Medulla oblongata (tissue), 1 donor: Measurements from ENCODE around the gene LGALS4.
"Not testable (repeated sequence)": the region's sequence is repeated elsewhere in the genome, so short reads cannot be mapped to it uniquely, and the experiment has no call there.

Experiments
- DNase-seq: peaks from one replicate; pipeline ENCODE4 v3.0.0-alpha.2; 2015; ENCODE audit errors: extremely low spot score

Gene LGALS4

DNA sequence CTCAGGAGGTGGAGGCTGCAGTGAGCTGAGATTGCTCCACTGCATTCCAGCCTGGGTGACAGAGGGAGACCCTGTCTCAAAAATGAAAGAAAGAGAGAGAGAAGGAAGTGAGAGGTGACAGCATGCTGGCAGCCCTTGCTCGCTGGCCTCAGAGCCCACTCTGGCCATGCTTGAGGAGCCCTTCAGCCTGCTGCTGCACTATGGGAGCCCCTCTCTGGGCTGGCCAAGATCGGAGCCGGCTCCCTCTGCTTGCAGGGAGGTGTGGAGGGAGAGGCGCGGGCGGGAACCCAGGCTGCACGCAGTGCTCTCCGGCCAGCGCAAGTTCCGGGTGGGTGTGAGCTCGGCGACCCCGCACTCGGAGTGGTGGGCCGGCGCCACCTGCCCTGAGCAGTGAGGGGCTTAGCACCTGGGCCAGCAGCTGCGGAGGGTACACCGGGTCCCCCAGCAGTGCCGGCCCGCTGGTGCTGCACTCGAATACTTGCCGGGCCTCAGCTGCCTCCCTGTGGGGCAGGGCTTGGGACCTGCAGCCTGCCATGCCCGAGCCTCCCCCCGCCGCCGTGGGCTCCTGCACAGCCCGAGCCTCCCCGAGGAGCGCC lies 8.6 kb upstream of the LGALS4 start:
- DNase-seq, result not testable (repeated sequence)

DNA sequence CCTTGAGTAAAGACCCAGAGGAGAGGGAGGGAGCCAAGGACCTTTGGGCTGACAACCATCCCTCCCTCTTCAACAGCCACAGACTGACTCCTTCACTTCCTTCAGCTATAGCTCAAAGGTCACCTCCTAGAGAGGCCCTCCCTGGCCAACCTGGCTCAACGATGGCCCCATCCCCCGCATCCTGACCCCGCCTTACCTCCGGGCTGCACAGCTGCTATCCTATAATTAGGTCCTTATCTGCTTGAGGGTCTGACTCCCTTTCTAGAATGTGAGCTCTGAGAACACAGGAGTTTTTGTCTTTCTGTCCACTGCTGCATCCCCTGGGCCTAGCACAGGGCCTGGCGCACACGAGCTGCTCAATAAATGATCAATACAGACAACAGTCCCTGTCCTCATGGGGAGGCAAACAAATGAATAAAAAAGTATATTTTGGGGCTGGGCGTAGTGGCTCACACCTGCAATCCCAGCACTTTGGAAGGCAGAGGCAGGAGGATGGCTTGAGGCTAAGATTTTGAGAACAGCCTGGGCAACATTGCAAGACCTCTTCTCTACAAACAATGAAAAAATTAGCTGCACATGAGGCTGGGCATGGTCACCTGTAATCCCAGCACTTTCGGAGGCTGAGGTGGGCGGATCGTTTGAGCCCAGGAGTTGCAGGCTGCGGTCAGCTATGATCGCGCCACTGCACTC lies 6.6 kb upstream of the LGALS4 start:
- no peak for DNase-seq

DNA sequence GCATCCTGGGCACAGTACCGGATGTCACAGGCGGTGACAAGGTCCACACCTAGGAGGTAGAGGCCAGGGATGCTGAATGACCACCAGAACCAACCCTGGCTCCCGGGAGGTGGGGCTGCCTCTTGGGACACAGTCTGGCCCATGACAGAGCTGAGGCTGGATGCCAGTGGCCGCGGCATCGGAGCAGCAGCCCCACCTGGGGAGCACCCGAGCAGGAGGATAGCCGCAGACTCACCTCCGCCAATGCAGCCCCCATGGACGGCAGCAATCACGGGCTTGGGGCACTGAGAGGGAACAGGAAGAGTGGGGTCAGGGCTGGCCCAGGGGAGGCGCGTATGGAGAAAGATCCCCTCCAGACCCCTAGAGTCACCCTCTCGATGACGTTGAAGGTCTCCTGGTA lies 4.3 kb upstream of the LGALS4 start:
- no peak for DNase-seq

DNA sequence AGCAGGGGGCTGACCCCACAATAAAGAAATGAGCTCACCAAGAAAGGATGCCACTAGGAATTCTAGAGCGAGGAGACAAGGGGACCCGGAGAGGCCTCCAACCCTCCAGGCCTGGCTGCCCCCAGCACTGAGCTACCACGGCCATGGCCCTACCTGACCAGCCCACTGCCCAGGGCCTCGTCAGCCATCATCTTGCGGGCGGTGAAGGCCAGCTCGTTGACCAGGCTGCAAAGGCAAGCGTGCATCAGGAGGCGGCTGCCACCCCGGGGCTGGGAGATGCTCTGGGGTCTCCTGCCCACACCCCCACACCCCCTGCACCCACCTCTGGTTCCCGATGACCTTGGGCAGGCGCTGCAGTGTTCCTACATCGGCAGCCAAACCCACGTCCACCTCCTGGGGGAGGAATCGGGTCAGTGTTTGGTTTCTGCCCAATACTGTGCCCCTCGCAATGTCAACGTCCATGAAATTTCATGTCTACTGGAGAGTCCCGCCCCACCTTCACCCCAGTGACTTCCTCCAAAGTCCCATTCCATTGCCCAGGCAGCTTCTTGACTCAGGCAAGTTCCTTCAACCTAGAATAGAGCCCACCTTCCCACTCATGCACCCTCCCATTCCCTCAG lies 3.5 kb upstream of the LGALS4 start:
- DNase-seq, result no peak

DNA sequence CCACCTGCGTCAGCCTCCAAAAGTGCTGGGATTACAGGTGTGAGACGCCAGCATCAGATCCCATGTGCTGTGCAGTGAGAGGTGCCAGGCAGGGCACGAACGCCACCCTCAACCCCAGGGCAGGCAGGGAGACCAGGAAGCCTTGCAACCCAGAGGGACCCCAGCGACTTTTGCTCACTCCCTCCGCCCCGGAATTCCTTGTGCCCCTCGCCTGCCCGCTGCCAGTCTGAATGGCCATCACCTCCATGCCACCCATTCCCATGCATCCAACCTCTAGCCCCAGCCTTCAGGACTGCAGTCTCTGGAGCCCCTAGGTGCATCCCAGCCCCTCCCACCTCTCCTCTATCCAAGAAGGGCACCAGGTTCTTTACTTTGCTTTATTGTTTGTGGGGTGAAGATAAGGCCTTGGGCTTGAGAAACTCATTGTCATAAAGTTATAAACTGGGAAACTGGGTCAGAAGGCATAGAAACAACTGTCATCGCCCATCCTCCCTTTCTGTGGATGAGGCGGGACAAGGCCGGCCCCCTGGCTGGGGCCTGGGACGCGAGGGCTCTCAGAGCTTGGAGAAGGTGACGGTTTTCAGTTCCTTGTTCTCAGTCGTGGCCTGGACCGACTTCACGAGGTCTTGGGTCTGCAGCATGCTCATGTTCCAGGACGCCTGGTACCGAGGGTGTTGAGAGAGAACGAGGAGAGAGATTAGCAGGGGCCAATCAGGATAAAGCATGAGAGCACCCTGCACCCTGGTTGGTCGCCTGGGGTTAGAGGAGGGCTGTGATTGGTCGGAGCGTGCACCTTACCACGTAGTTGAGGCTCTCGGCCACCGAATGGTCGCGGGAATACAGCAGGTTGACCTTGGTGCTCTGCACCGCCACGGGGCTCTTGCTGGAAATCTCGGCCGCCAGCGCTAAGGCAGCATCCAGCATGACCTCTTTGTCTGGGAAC lies 2.6 kb upstream of the LGALS4 start:
- DNase-seq, result no peak

DNA sequence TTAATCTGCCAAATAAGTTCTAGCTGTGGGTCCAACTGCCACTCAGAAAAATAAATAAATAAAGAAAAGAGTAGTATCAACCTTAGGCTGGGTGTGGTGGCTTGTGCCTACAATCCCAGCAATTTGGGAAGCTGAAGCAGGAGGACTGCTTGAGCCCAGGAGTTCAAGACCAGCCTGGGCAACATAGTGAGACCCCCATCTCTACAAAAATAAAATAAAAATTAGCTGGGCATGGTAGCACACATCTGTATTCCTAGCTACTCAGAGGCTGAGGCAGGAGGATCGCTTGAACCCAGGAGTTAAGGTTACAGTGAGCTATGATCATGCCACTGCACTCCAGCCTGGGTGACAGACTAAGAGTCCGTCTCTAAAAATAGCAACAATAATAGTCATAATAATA lies 1.2 kb upstream of the LGALS4 start:
- not testable (repeated sequence) for DNase-seq

DNA sequence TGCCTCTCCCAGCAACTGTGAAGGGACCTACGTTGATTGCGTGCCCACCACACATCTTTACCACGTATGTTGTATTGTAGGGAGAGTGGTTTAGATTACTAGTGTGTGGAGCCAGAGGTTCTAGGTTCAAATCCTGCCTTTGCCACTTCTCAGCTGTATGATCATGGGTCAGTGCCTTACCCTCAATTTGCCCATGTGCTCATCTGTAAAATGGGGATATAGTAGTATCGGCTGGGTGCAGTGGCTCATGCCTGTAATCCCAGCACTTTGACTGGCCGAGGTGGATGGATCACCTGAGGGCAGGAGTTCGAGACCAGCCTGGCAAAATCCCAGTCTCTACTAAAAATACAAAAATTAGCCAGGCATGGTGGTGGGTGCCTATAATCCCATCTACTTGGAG lies 578 bp upstream of the LGALS4 start:
- no peak for DNase-seq

DNA sequence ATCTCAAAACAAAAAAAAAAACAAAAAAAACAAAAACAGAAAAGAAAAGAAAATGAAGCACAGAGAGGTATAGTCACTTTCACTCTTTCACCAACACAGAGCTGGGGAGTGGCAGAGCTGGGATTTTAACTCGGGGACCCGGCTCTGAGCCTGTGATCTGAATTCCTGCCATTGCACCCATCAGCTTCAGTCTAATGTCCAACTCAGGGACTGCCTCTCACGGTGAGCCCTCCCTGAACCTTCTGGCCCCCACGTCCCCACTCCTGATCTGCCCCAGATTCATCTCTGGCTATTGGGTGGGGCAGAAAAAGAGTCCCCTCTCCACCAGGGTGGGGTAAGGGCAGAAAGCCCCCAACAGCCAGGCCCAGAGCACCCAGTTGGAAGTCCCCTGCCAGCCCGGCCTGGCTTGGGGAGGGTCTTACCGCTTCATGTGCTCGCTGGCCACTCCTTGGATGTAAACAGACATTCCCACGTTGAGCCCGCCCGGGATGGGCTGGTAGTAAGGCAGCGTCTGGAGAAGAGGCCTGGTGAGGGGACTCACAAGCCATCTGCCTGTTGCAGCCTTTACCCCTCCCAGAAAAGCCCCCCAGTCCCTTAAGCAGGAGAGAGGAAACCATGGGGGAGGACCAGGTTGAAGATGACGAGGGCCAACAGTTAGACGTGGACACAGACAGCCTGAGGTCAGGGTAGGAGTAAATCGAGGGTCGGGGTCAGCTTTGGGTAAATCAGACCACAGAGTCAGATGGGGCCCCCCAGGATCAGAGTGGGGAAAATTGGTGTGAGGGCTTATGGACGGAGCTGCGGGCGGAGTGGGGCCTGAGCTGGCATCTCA lies 520 bp downstream of the LGALS4 start:
- DNase-seq, result no peak

DNA sequence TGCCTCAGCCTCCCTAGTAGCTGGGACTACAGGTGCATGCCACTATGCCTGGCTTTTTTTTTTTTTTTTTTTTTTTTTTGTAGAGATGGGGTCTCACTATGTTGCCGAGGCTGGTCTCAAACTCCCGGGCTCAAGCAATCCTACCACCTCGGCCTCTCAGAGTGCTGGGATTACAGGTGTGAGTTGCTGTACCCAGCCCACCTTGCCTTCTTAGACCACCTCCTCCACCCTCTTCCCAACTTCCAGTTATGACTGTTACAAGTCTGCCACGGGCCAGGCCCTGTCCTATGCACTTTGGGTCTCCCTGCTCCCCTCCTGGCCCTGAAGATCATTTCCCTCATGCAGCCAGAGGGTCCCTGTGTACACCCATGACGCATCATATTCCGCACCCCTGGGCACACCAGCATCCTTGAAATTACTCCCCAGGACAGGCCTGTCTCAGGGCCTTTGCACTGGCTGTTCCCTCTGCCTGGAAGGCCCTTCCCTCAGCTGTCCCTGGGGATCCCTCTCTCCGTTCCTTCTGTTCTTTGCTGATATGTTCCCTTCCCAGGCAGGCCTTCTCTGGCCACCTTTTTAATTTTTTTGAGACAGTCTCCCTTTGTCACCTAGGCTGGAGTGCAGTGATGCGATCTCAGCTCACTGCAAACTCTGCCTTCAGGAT lies 3.0 kb downstream of the LGALS4 start:
- DNase-seq, result no peak

DNA sequence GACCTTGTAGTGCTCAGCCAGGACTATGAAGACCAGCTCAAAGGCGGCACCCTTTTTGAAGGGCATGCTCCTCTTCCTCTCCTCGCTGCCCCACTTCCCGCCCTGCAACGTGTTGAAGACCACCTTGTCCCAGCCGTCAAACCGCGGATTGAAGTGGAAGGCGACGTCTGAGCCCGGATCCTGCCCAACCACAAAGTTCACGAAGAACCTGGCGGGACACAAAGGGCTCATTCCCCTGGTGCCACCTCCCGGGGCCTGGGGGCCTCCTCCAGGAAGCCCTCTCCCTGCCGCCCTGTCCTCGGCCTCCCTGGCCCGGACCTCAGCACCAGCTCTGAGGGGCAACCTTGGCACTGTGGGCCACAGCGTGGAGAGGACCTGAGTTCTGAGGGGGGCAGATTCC lies 4.0 kb downstream of the LGALS4 start:
- DNase-seq, result no peak

DNA sequence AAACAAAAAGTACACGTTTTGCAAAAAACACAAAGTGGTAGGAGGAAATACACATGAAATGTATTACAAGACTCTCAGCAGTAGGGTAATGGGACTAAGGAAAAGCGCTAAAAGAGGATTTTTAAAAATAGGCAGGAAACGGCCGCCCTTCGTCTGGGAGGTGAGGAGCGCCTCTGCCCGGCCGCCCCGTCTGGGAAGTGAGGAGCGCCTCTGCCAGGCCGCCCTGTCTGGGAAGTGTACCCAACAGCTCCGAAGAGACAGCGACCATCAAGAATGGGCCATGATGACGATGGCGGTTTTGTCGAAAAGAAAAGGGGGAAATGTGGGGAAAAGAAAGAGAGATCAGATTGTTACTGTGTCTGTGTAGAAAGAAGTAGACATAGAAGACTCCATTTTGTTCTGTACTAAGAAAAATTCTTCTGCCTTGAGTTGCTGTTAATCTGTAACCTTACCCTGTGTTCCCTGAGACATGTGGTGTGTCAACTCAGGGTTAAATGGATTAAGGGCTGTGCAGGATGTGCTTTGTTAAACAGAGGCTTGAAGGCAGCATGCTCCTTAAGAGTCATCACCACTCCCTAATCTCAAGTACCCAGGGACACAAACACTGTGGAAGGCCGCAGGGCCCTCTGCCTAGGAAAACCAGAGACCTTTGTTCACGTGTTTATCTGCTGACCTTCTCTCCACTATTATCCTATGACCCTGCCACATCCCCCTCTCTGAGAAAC lies 5.2 kb downstream of the LGALS4 start:
- not testable (repeated sequence) for DNase-seq

DNA sequence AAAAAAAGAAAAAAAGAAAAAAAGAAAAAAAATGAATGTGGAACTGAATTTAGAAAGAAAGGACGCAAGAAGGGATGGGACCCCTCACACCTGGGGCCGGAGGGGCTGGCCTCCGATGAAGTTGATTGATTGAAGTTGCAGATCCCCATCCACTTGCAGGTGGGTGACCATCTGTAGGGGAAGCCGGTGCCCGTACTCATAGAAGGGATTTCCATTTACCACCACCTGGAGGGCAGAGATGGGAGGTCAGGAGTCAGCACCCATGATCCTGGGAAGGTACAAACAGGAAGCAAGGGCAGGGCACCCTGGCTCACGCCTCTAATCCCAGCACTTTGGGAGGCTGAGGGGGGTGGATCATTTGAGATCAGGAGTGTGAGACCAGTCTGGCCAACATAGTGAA lies 6.4 kb downstream of the LGALS4 start:
- no peak for DNase-seq

DNA sequence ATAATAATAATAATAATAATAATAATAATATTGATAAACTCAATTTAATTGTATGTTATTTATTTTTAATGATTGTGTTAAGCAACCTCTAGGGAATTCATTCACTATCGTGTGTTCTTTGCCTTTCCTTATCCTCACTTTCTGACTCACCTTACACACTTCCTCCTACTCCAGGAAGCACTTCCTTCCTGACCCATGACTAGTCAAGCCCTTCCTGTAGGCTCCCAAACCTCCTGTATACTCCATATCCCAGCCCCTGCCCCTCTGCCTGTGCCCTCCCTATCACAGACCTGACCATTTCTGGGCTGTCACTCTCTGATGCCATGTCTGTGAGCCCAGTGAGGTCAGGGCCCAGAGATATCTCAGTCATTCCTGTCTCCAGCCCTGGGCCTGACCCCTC lies 7.6 kb downstream of the LGALS4 start:
- DNase-seq, result no peak

DNA sequence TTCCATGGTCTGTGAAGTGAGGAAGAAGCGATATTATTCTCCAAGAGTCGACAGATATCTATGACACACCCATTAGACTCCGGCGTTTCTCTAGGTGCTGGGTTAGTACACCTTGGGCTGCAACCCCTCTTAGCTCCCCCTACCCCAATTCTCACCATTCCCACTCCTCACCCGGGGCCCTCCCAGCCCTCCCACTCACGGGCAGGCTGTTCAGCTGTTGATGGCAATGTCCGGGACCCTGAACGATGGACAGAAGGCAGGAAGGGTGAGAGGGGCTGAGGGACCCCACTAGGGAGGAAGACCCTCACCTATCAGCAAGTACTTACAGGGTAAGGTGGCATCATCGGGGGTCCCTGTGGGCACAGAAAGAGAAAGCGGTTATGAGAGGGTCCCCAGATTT lies 9.2 kb downstream of the LGALS4 start:
- DNase-seq, result no peak

DNA sequence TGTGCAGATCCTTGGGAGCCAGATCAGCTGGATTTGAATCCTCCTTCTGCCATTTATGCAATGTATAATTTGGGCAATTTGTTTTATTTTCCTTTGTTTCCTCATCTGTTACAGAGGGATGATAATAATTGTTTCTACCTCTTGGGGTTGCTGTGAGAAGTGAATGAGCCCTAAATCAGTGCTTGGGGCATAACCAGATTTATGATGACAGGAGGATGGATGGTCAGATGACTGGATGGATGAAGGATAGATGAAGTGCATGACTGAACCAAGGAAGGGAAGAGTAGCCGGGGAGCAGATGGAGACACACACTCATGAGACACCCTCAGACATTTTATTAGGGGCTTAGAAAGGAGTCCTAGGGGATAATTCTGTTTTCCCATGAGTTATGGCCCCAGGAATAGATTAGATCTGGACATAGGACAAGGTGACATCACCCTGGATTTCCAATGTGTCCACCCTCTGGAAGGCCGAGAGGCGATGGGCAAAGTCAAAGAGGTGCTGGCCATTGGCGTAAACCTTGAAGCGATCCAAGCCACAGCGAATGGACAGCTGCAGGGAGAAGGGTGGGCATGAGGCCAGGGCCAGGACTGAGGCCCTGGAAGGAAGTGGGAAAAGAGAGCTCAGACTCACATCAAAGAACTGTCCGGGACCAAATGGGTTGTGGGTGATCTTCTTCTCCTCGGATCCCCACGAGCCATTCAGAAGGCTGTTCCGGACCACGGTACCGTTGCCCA lies 11.2 kb downstream of the LGALS4 start:
- no peak for DNase-seq

DNA sequence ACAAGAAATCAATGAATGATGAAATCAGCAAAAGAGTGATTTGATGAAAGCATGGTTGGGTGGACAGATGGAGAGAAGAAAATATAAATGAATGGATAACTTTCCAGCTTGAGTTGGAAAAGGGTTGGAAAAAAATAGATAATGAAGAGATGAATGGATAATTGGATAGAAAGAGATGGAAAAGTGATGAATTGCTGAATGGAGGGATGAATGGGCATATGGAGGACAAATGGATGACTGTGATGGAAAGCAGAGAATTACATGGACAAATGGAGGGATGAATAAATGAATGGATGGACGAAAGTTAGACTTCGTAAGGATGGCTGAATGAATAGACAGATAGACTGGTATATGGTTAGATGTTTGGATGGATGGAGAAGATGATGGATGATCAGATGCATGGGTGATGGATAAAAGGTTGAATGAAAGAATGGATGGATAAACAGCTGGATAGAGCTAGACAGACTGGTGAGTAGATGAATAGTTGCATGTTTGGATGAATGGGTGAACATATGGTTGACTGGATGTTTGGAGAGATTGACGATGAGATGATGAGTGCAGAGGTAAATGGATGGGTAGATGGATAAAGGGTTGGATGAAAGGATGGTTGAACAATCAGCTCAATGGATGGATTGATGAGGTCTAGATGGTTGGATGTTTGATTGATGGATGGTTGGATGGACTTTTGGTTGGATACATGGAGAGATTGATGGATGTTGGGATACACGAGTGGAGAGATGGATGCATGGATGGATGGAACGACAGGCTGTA lies 12.0 kb downstream of the LGALS4 start:
- no peak for DNase-seq

DNA sequence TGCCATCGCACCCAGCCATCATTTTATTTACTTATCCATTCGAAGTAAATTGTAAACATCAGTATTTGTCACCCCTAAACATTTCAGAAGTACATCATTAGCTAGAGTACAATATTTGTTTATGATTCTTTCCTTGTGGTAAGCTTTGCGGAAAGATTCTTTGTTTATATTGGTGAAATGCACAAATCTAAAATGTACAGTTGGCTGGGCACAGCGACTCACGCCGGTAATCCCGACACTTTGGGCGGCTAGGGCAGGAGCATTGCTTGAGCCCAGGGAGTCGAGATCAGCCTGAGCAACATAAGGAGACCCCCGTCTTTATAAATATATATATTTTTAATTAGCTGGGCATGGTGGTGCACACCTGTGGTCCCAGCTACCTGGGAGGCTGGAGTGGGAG lies 13.6 kb downstream of the LGALS4 start:
- no peak for DNase-seq

DNA sequence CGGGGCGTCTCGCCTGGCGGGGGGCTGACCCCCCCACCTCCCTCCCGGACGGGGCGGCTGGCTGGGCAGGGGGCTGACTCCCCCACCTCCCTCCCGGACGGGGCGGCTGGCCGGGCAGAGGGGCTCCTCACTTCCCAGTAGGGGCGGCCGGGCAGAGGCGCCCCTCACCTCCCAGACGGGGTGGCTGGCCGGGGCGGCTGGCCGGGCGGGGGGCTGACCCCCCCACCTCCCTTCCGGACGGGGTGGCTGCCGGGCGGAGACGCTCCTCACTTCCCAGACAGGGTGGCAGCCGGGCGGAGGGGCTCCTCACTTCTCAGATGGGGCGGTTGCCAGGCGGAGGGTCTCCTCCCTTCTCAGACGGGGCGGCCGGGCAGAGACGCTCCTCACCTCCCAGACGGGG lies 15.0 kb downstream of the LGALS4 start:
- DNase-seq, result not testable (repeated sequence)

DNA sequence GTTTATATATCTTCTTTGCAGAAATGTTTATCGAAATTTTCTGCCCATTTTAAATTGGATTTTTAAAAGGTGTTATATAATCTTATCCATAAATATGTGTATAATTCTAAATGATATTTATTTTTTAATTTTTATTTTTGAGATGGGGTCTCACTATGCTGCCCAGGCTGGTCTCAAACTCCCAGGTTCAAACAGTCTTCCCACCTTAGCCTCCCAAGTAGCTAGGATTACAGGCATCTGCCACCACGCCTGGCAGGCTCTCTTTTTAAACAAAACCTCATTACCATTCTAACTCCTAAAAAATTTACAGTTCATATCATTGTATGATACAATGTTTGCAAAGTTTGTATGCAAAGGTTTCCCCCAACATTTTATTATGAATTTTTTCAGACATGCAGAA lies 16.6 kb downstream of the LGALS4 start:
- no peak for DNase-seq
